ENCODE results near the gene FGFRL1.

FGFRL1 gene

DNA sequence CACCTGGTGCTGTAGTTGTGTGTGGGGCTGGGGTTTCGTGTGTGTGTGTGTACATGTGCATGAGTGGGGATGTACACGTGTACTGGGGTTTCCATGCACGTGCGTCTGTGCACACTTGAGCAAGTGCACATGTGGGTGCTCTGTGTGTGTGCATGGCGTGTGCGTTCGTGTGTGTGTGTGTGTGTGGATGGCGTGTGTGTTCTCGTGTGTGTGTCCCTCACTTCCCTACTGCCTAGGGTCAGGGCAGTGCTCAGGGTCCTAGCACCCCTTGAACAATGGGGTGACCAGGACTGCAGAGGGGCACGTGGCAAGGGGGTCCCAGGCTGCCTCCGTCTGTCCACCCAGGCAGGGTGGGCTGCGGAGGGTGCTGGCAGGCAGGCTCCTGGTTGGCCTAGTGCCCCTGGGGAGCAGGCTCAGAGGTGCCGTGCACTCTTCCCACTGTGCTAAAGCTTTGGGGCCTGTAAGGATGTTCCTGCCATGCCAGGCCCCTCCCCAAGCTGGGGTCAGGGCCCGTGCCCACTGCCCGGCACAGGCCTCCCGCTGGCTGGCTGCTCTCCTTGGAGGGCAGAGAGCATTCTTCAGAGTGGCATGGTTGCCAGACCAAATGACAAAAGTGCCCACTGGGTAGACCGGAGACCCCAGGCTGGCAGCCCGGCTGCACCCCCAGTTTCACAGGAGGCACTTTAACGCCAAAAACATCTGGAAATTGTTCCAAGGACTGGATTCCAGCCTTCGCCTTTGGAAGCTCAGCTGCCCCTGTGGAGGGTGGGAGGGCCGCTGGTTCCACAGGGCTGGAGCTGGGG is 29.1 kb downstream of the FGFRL1 start:
- ChIA-PET CTCF (interaction anchor here (0.6 kb wide), 1 partner anchor 369 kb away, joined by 4 read pairs; no protein-coding TSS in a partner anchor), POLR2A (ENCODE audit: low non-redundant PET) (no interaction called here)
- H3K27ac ChIP-seq = peak overlapping the region; percentile 97
- no peak for DNase-seq (ENCODE audit: low spot score)
- TF ChIP-seq, protein P1, sequence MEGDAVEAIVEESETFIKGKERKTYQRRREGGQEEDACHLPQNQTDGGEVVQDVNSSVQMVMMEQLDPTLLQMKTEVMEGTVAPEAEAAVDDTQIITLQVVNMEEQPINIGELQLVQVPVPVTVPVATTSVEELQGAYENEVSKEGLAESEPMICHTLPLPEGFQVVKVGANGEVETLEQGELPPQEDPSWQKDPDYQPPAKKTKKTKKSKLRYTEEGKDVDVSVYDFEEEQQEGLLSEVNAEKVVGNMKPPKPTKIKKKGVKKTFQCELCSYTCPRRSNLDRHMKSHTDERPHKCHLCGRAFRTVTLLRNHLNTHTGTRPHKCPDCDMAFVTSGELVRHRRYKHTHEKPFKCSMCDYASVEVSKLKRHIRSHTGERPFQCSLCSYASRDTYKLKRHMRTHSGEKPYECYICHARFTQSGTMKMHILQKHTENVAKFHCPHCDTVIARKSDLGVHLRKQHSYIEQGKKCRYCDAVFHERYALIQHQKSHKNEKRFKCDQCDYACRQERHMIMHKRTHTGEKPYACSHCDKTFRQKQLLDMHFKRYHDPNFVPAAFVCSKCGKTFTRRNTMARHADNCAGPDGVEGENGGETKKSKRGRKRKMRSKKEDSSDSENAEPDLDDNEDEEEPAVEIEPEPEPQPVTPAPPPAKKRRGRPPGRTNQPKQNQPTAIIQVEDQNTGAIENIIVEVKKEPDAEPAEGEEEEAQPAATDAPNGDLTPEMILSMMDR (conservative IDR thresholded peaks at IDR 0.05; ENCODE audit: low read depth) = no peak

GRCh38 chr4:1041147-1041935 is 29.9 kb downstream of the FGFRL1 start:
- ChIA-PET CTCF (interaction anchor here (0.6 kb wide), 2 partner anchors 370 to 371 kb away, joined by 4 read pairs; no protein-coding TSS in a partner anchor), POLR2A (ENCODE audit: low non-redundant PET) (no interaction called here)
- peak overlapping the region; percentile 97 for H3K27ac ChIP-seq
- TF ChIP-seq, protein P1 (conservative IDR thresholded peaks at IDR 0.05; ENCODE audit: low read depth) = no peak
- DNase-seq (ENCODE audit: low spot score) = no peak

GRCh38 chr4:1041936-1042330 is 30.5 kb downstream of the FGFRL1 start:
- H3K27ac ChIP-seq = peak overlapping the region; percentile 97
- ChIA-PET CTCF (no interaction called here), POLR2A (ENCODE audit: low non-redundant PET) (no interaction called here)
- DNase-seq (ENCODE audit: low spot score) = no peak
- TF ChIP-seq, protein P1 (conservative IDR thresholded peaks at IDR 0.05; ENCODE audit: low read depth) = no peak

- DNase-seq (ENCODE audit: low spot score) = no peak
- POLR2A ChIA-PET (ENCODE audit: low non-redundant PET) = no interaction called here
- peak overlapping the region; percentile 97 for H3K27ac ChIP-seq
- CTCF ChIA-PET = no interaction called here
- TF ChIP-seq, protein P1 (conservative IDR thresholded peaks at IDR 0.05; ENCODE audit: low read depth) = no peak
These were observed 31.1 kb downstream of the FGFRL1 start for GRCh38 chr4:1042352-1043055.

DNA sequence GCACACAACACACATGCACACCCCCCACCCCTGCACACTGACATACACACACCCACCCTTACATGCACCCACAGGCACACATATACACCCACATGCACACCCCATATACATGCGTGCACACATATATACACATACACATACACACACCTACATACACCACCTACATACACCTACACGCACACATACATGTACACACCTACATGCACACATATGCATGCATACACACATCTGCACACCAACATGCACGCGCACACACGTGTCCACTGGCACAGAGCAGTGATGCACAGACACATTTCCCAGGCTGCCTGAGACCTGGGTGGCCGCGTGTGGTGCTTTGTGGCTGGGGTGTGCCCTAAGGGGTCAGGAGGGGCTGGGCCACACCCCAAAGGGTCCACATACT is 31.7 kb downstream of the FGFRL1 start:
- DNase-seq (ENCODE audit: low spot score) = no peak
- ChIA-PET CTCF (interaction anchor here (0.5 kb wide), 1 partner anchor 303 kb away, joined by 3 read pairs; no protein-coding TSS in a partner anchor), POLR2A (ENCODE audit: low non-redundant PET) (no interaction called here)
- TF ChIP-seq, protein P1 (conservative IDR thresholded peaks at IDR 0.05; ENCODE audit: low read depth) = no peak
- peak overlapping the region; percentile 97 for H3K27ac ChIP-seq
